ENCODE data around the gene YIPF5.

DNA sequence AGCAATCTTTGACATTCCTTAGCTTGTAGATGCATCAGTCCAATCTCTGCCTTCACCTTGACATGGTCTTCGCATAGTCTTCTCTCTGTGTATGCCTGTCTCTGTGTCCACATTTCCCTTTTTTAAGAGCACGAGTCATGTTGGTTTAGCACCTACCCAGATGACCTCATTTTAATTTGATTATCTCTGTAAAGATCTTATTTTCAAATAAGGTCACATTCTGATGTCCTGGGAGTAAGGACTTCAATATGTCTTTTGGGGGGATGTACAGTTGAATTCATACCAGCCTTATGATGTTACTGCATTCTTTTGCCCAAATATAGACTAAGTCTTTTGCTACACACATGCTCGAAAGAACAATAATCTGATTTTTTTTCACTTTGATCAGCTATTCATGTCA is 7.1 kb upstream of the YIPF5 start:
- TF ChIP-seq, protein P1, sequence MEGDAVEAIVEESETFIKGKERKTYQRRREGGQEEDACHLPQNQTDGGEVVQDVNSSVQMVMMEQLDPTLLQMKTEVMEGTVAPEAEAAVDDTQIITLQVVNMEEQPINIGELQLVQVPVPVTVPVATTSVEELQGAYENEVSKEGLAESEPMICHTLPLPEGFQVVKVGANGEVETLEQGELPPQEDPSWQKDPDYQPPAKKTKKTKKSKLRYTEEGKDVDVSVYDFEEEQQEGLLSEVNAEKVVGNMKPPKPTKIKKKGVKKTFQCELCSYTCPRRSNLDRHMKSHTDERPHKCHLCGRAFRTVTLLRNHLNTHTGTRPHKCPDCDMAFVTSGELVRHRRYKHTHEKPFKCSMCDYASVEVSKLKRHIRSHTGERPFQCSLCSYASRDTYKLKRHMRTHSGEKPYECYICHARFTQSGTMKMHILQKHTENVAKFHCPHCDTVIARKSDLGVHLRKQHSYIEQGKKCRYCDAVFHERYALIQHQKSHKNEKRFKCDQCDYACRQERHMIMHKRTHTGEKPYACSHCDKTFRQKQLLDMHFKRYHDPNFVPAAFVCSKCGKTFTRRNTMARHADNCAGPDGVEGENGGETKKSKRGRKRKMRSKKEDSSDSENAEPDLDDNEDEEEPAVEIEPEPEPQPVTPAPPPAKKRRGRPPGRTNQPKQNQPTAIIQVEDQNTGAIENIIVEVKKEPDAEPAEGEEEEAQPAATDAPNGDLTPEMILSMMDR (conservative IDR thresholded peaks at IDR 0.05; ENCODE audit: low read depth, low read length) = no peak
- TF ChIP-seq SMC3 (IDR thresholded peaks at IDR 0.05; ENCODE audit: low read depth, low read length) (no peak), MAZ (IDR thresholded peaks at IDR 0.05; ENCODE audit: borderline replicate concordance, low read depth, low read length) (no peak), RFX5 (IDR thresholded peaks at IDR 0.05; ENCODE audit: low read depth, low read length) (no peak), MAFK (IDR thresholded peaks at IDR 0.05; ENCODE audit: low read depth, low read length) (no peak), NFE2L2 (IDR thresholded peaks at IDR 0.05; ENCODE audit: low read depth, low read length) (no peak), RAD21 (IDR thresholded peaks at IDR 0.05; ENCODE audit: low read length) (no peak), RCOR1 (IDR thresholded peaks at IDR 0.05; ENCODE audit: insufficient replicate concordance, low read length) (no peak), CHD1 (IDR thresholded peaks at IDR 0.05; ENCODE audit: low read depth, low read length) (no peak), CEBPB (IDR thresholded peaks at IDR 0.05; ENCODE audit: low read depth, low read length) (no peak), POLR2A (IDR thresholded peaks at IDR 0.05; ENCODE audit: low read depth, low read length) (no peak), BHLHE40 (IDR thresholded peaks at IDR 0.05; ENCODE audit: low read depth, low read length) (no peak; the same call in 1 of the 2 replicates)
- TF ChIP-seq, protein P2, sequence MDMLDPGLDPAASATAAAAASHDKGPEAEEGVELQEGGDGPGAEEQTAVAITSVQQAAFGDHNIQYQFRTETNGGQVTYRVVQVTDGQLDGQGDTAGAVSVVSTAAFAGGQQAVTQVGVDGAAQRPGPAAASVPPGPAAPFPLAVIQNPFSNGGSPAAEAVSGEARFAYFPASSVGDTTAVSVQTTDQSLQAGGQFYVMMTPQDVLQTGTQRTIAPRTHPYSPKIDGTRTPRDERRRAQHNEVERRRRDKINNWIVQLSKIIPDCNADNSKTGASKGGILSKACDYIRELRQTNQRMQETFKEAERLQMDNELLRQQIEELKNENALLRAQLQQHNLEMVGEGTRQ (IDR thresholded peaks at IDR 0.05; ENCODE audit: low read depth, low read length) = no peak

Measured in IMR-90 (cell line).